NCI-H1105 treated with DMSO at 0.1 percent for 48 hours (cell line): ENCODE results near the gene PIK3C3.
"Not testable (repeated sequence)": the region's sequence is repeated elsewhere in the genome, so short reads cannot be mapped to it uniquely, and the experiment has no call there.

ENCODE experiments used
- DNase-seq: peaks from one replicate; lab custom pipeline; 2025; lab: John Stamatoyannopoulos, UW

Gene PIK3C3

GRCh38 chr18:41965634-41966255, 10.7 kb downstream of the PIK3C3 start:
- DNase-seq: no peak

GRCh38 chr18:41966943-41967342, 11.9 kb downstream of the PIK3C3 start:
- no peak for DNase-seq

GRCh38 chr18:41967680-41968079, 12.6 kb downstream of the PIK3C3 start:
- DNase-seq: no peak

- DNase-seq: no peak
These were observed 14.8 kb downstream of the PIK3C3 start for GRCh38 chr18:41969881-41970280.

GRCh38 chr18:41972067-41972925, 17.3 kb downstream of the PIK3C3 start:
- no peak for DNase-seq

GRCh38 chr18:41973983-41974382, 18.9 kb downstream of the PIK3C3 start:
- peak; percentile 34 for DNase-seq

- DNase-seq: no peak
These were observed 19.8 kb downstream of the PIK3C3 start for GRCh38 chr18:41974796-41975201.

- DNase-seq: no peak
These were observed 20.2 kb downstream of the PIK3C3 start for GRCh38 chr18:41975284-41975683.

- DNase-seq: no peak
These were observed 22.2 kb downstream of the PIK3C3 start for GRCh38 chr18:41977233-41977632.

GRCh38 chr18:41982942-41983660, 28.1 kb downstream of the PIK3C3 start:
- no peak for DNase-seq

GRCh38 chr18:41985914-41986313, 30.9 kb downstream of the PIK3C3 start:
- no peak for DNase-seq

GRCh38 chr18:41989508-41989907, 34.5 kb downstream of the PIK3C3 start:
- DNase-seq: peak; percentile 76

- no peak for DNase-seq
These were observed 37.0 kb downstream of the PIK3C3 start for GRCh38 chr18:41992066-41992465.

GRCh38 chr18:41992703-41993102, 37.7 kb downstream of the PIK3C3 start:
- no peak for DNase-seq

GRCh38 chr18:41993151-41993550, 38.1 kb downstream of the PIK3C3 start:
- DNase-seq: no peak

GRCh38 chr18:41996020-41996419, 41.0 kb downstream of the PIK3C3 start:
- no peak for DNase-seq

- DNase-seq: no peak
These were observed 44.7 kb downstream of the PIK3C3 start for GRCh38 chr18:41999751-42000150.

- DNase-seq: no peak
These were observed 46.8 kb downstream of the PIK3C3 start for GRCh38 chr18:42001801-42002200.

GRCh38 chr18:42004653-42005052, 49.6 kb downstream of the PIK3C3 start:
- no peak for DNase-seq

- no peak for DNase-seq
These were observed 50.7 kb downstream of the PIK3C3 start for GRCh38 chr18:42005782-42006181.

- not testable (repeated sequence) for DNase-seq
These were observed 54.4 kb downstream of the PIK3C3 start for GRCh38 chr18:42009457-42009856.

- no peak for DNase-seq
These were observed 56.0 kb downstream of the PIK3C3 start for GRCh38 chr18:42011053-42011452.

- DNase-seq: no peak
These were observed 63.8 kb downstream of the PIK3C3 start for GRCh38 chr18:42018831-42019230.
